Measurements from ENCODE around the gene DNAJB1.
A peak's percentile ranks its signal among the peaks of the same experiment; 100 is the strongest.
"Not testable (repeated sequence)": the region's sequence is repeated elsewhere in the genome, so short reads cannot be mapped to it uniquely, and the experiment has no call there.

DNAJB1 gene

GRCh38 chr19:14542711-14543328, 24.6 kb upstream of the DNAJB1 start:
- POLR2A ChIA-PET: no interaction called here
- DNase-seq (ENCODE audit: extremely low spot score): no peak
- CTCF ChIA-PET: no interaction called here
- TF ChIP-seq TARDBP (IDR thresholded peaks at IDR 0.05): no peak
- TF ChIP-seq ELF4 (IDR thresholded peaks at IDR 0.05): no peak
- TF ChIP-seq LEF1 (IDR thresholded peaks at IDR 0.05; ENCODE audit: borderline replicate concordance): no peak
- no peak for TF ChIP-seq CTBP1 (IDR thresholded peaks at IDR 0.05; ENCODE audit: borderline replicate concordance)
- TF ChIP-seq L3MBTL2 (conservative IDR thresholded peaks at IDR 0.05): no peak
- no peak for TF ChIP-seq FOXA1 (IDR thresholded peaks at IDR 0.05)
- no peak for TF ChIP-seq ARNT (IDR thresholded peaks at IDR 0.05)
- no peak for TF ChIP-seq SUZ12 (IDR thresholded peaks at IDR 0.05)
- no peak for TF ChIP-seq HDGF (IDR thresholded peaks at IDR 0.05; ENCODE audit: borderline replicate concordance)
- TF ChIP-seq BHLHE40 (IDR thresholded peaks at IDR 0.05; ENCODE audit: borderline replicate concordance): no peak
- no peak for TF ChIP-seq FOXM1 (IDR thresholded peaks at IDR 0.05; ENCODE audit: borderline replicate concordance)
- no peak for TF ChIP-seq NFRKB (IDR thresholded peaks at IDR 0.05)
- TF ChIP-seq PKNOX1 (IDR thresholded peaks at IDR 0.05): no peak
- TF ChIP-seq FOXK2 (IDR thresholded peaks at IDR 0.05): no peak
- no peak for TF ChIP-seq ZNF384 (IDR thresholded peaks at IDR 0.05)
- no peak for TF ChIP-seq SP1 (IDR thresholded peaks at IDR 0.05)

GRCh38 chr19:14541979-14542378, 23.8 kb upstream of the DNAJB1 start:
- POLR2A ChIA-PET; DNase-seq (ENCODE audit: extremely low spot score); CTCF ChIA-PET: not testable (repeated sequence)
- peak; percentile 46; the same call in 1 of the 2 replicates for TF ChIP-seq ZNF384 (IDR thresholded peaks at IDR 0.05)

- DNase-seq (ENCODE audit: extremely low spot score): no peak
- ChIA-PET POLR2A (no interaction called here), CTCF (no interaction called here)
- TF ChIP-seq TARDBP (IDR thresholded peaks at IDR 0.05) (no peak), ZNF384 (IDR thresholded peaks at IDR 0.05) (no peak), SP1 (IDR thresholded peaks at IDR 0.05) (no peak), FOXM1 (IDR thresholded peaks at IDR 0.05; ENCODE audit: borderline replicate concordance) (no peak), FOXK2 (IDR thresholded peaks at IDR 0.05) (no peak), ARNT (IDR thresholded peaks at IDR 0.05) (no peak), PKNOX1 (IDR thresholded peaks at IDR 0.05) (no peak), HDGF (IDR thresholded peaks at IDR 0.05; ENCODE audit: borderline replicate concordance) (no peak), CTBP1 (IDR thresholded peaks at IDR 0.05; ENCODE audit: borderline replicate concordance) (no peak), FOXA1 (IDR thresholded peaks at IDR 0.05) (no peak)
These were observed 22.7 kb upstream of the DNAJB1 start for GRCh38 chr19:14540741-14541525.

- ChIA-PET CTCF (no interaction called here), POLR2A (interaction anchor here (3.6 kb wide), 1 partner anchor 19 kb away, joined by 20 read pairs; the partner anchor contains the start of gene DNAJB1)
- no peak for TF ChIP-seq ZNF384 (IDR thresholded peaks at IDR 0.05)
- TF ChIP-seq BHLHE40 (IDR thresholded peaks at IDR 0.05; ENCODE audit: borderline replicate concordance): no peak
- no peak for TF ChIP-seq FOXA1 (IDR thresholded peaks at IDR 0.05)
- no peak for TF ChIP-seq SP1 (IDR thresholded peaks at IDR 0.05)
- no peak for TF ChIP-seq NFRKB (IDR thresholded peaks at IDR 0.05)
- no peak for TF ChIP-seq FOXM1 (IDR thresholded peaks at IDR 0.05; ENCODE audit: borderline replicate concordance)
- no peak for TF ChIP-seq TARDBP (IDR thresholded peaks at IDR 0.05)
- no peak for TF ChIP-seq ELF4 (IDR thresholded peaks at IDR 0.05)
- TF ChIP-seq L3MBTL2 (conservative IDR thresholded peaks at IDR 0.05): no peak
- TF ChIP-seq HDGF (IDR thresholded peaks at IDR 0.05; ENCODE audit: borderline replicate concordance): no peak
These were observed 18.9 kb upstream of the DNAJB1 start for GRCh38 chr19:14536926-14537692.

GRCh38 chr19:14533450-14533849, 15.3 kb upstream of the DNAJB1 start:
- DNase-seq (ENCODE audit: extremely low spot score): no peak
- ChIA-PET CTCF (no interaction called here), POLR2A (interaction anchor here (1.2 kb wide), 2 partner anchors 15 to 16 kb away, joined by 3 to 5 read pairs; partner anchors contain the start of gene DNAJB1)
- TF ChIP-seq HDGF (IDR thresholded peaks at IDR 0.05; ENCODE audit: borderline replicate concordance): no peak
- no peak for TF ChIP-seq BHLHE40 (IDR thresholded peaks at IDR 0.05; ENCODE audit: borderline replicate concordance)
- TF ChIP-seq FOXM1 (IDR thresholded peaks at IDR 0.05; ENCODE audit: borderline replicate concordance): no peak
- no peak for TF ChIP-seq ZNF384 (IDR thresholded peaks at IDR 0.05)
- no peak for TF ChIP-seq FOXK2 (IDR thresholded peaks at IDR 0.05)
- TF ChIP-seq LEF1 (IDR thresholded peaks at IDR 0.05; ENCODE audit: borderline replicate concordance): no peak
- TF ChIP-seq FOXA1 (IDR thresholded peaks at IDR 0.05): no peak
- TF ChIP-seq TARDBP (IDR thresholded peaks at IDR 0.05): no peak
- no peak for TF ChIP-seq CTBP1 (IDR thresholded peaks at IDR 0.05; ENCODE audit: borderline replicate concordance)
- no peak for TF ChIP-seq SP1 (IDR thresholded peaks at IDR 0.05)
- TF ChIP-seq SUZ12 (IDR thresholded peaks at IDR 0.05): no peak
- TF ChIP-seq NFRKB (IDR thresholded peaks at IDR 0.05): no peak
- TF ChIP-seq PKNOX1 (IDR thresholded peaks at IDR 0.05): no peak
- no peak for TF ChIP-seq ELF4 (IDR thresholded peaks at IDR 0.05)
- TF ChIP-seq L3MBTL2 (conservative IDR thresholded peaks at IDR 0.05): no peak
- TF ChIP-seq ARNT (IDR thresholded peaks at IDR 0.05): no peak

More at GRCh38 chr19:14536926-14537692, 18.9 kb upstream of the DNAJB1 start:
- DNase-seq (ENCODE audit: extremely low spot score): peak; percentile 84

Measured in HEK293T (cell line).